GM23338 (cell line): ENCODE data around the gene TNFAIP8L1. TPM values are rescaled to one million over a fixed set of nuclear protein-coding genes. Genes with fewer than 3 reads are reported as not detected.

Experiments used
- ATAC-seq: fragments of 200-7000 bp; cut with Tn5 transposase; 3 replicates; pipeline ENCODE4 v1.9.1; 2020
- DNase-seq: peaks from one replicate; pipeline ENCODE4 v3.0.0-alpha.2; 2015; ENCODE audit warnings: low spot score
- H2AFZ ChIP-seq: fragments of 200-600 bp; sonication (generic); 2 replicates; pipeline ENCODE4 v1.8.0; 2016; ENCODE audit warnings: antibody characterized with exemption, mild to moderate bottlenecking, moderate library complexity
- H3F3A ChIP-seq: fragments of 200-600 bp; sonication (generic); replicated peaks from 2 replicates; pipeline ENCODE4 v1.8.0; 2017; ENCODE audit warnings: antibody characterized with exemption, mixed run types, low read depth
- H3K27ac ChIP-seq: fragments of 200-600 bp; sonication (generic); 2 replicates; pipeline ENCODE4 v1.6.1; 2016; ENCODE audit warnings: low read depth
- H3K27me3 ChIP-seq: fragments of 200-600 bp; sonication (generic); 2 replicates; pipeline ENCODE4 v1.8.0; 2016; ENCODE audit warnings: mild to moderate bottlenecking, mixed run types, moderate library complexity; ENCODE audit not compliant: insufficient read depth
- H3K36me3 ChIP-seq: fragments of 200-600 bp; sonication (generic); 2 replicates; pipeline ENCODE4 v1.8.0; 2016; ENCODE audit warnings: mild to moderate bottlenecking; ENCODE audit not compliant: insufficient read depth
- H3K4me1 ChIP-seq: fragments of 200-600 bp; sonication (generic); 2 replicates; pipeline ENCODE4 v1.8.0; 2016; ENCODE audit warnings: mild to moderate bottlenecking, moderate library complexity; ENCODE audit not compliant: insufficient read depth
- H3K4me2 ChIP-seq: fragments of 200-600 bp; sonication (generic); 2 replicates; pipeline ENCODE4 v1.7.1; 2017; ENCODE audit warnings: mixed run types
- H3K4me3 ChIP-seq: fragments of 200-600 bp; sonication (generic); 2 replicates; pipeline ENCODE4 v1.6.1; 2016; ENCODE audit warnings: mixed run types
- H3K79me2 ChIP-seq: fragments of 200-600 bp; sonication (generic); replicated peaks from 2 replicates; pipeline ENCODE4 v1.8.0; 2017; ENCODE audit warnings: mild to moderate bottlenecking; ENCODE audit not compliant: insufficient read depth
- H3K9me2 ChIP-seq: fragments of 200-600 bp; sonication (generic); 2 replicates; pipeline ENCODE4 v1.8.0; 2017; ENCODE audit not compliant: insufficient read depth
- H4K20me1 ChIP-seq: fragments of 200-600 bp; sonication (generic); replicated peaks from 2 replicates; pipeline ENCODE4 v1.8.0; 2017; ENCODE audit warnings: mild to moderate bottlenecking; ENCODE audit not compliant: insufficient read depth
- H3K27ac Mint-ChIP-seq: 2 replicates; pipeline ENCODE4 v1.8.0; 2020; ENCODE audit warnings: inconsistent platforms, mild to moderate bottlenecking, moderate library complexity, mixed read lengths
- H3K27me3 Mint-ChIP-seq: 3 replicates; pipeline ENCODE4 v1.8.0; 2022; ENCODE audit warnings: low read depth, mild to moderate bottlenecking, moderate library complexity, mixed read lengths, inconsistent platforms; ENCODE audit not compliant: insufficient read depth, poor library complexity
- H3K36me3 Mint-ChIP-seq: 3 replicates; pipeline ENCODE4 v1.8.0; 2021; ENCODE audit warnings: low read depth, mild to moderate bottlenecking, inconsistent platforms, moderate library complexity, mixed read lengths
- H3K4me1 Mint-ChIP-seq: 3 replicates; pipeline ENCODE4 v1.8.0; 2020; ENCODE audit warnings: mild to moderate bottlenecking, inconsistent platforms, mixed read lengths
- H3K4me3 Mint-ChIP-seq: 3 replicates; pipeline ENCODE4 v1.8.0; 2021; ENCODE audit warnings: moderate library complexity, mild to moderate bottlenecking, inconsistent platforms, mixed read lengths
- H3K9me3 Mint-ChIP-seq: 3 replicates; pipeline ENCODE4 v1.8.0; 2020; ENCODE audit warnings: moderate library complexity, mild to moderate bottlenecking, inconsistent platforms, mixed read lengths
- CREB1 ChIP-seq: fragments of 250-450 bp; sonication (Bioruptor Pico); IDR thresholded peaks from 2 replicates; pipeline ENCODE4 v1.5.0; 2020; ENCODE audit warnings: low read depth, mild to moderate bottlenecking, moderate library complexity
- CTCF ChIP-seq, 2 experiments: fragments of 200-600 bp in 1 of 2; sonication (generic) in 1 of 2; conservative IDR thresholded peaks; 2 replicates each; pipeline versions ENCODE4 v1.5.1 to v1.6.1; 2016 to 2017; ENCODE audit warnings: antibody characterized with exemption in 2 of 2, low read depth in 2 of 2, mild to moderate bottlenecking in 2 of 2, moderate library complexity in 1 of 2
- ETS1 ChIP-seq: IDR thresholded peaks from 2 replicates; pipeline ENCODE4 v1.6.1; 2016; ENCODE audit warnings: antibody characterized with exemption
- EZH2 ChIP-seq: fragments of 200-600 bp; sonication (generic); IDR thresholded peaks from one replicate; pipeline ENCODE4 v1.8.0; 2017; ENCODE audit warnings: antibody characterized with exemption, mild to moderate bottlenecking, low read depth; ENCODE audit not compliant: unreplicated experiment
- EZH2phosphoT487 ChIP-seq: fragments of 200-600 bp; sonication (generic); IDR thresholded peaks from one replicate; pipeline ENCODE4 v1.8.1; 2018; ENCODE audit warnings: antibody characterized with exemption; ENCODE audit not compliant: unreplicated experiment
- JUNB ChIP-seq: IDR thresholded peaks from one replicate; pipeline ENCODE4 v1.6.1; 2016; ENCODE audit warnings: antibody characterized with exemption; ENCODE audit not compliant: unreplicated experiment
- NANOG ChIP-seq: IDR thresholded peaks from 2 replicates; pipeline ENCODE4 v1.6.1; 2016; ENCODE audit warnings: antibody characterized with exemption, borderline replicate concordance
- POLR2AphosphoS5 ChIP-seq: IDR thresholded peaks from 2 replicates; pipeline ENCODE4 v1.6.1; 2016; ENCODE audit warnings: antibody characterized with exemption, low read depth
- REST ChIP-seq: IDR thresholded peaks from one replicate; pipeline ENCODE4 v1.6.1; 2018; ENCODE audit warnings: antibody characterized with exemption; ENCODE audit not compliant: unreplicated experiment
- STAT1 ChIP-seq: IDR thresholded peaks from one replicate; pipeline ENCODE4 v1.6.1; 2016; ENCODE audit warnings: antibody characterized with exemption; ENCODE audit not compliant: unreplicated experiment
- ZNF114 ChIP-seq: fragments of 250-450 bp; sonication (Bioruptor Pico); IDR thresholded peaks from 2 replicates; pipeline ENCODE4 v1.5.0; 2020; ENCODE audit warnings: mild to moderate bottlenecking, moderate library complexity
- ZNF331 ChIP-seq: fragments of 250-450 bp; sonication (Bioruptor Pico); IDR thresholded peaks from 2 replicates; pipeline ENCODE4 v1.5.0; 2020; ENCODE audit warnings: low read depth, mild to moderate bottlenecking, moderate library complexity
- ZNF462 ChIP-seq: fragments of 250-450 bp; sonication (Bioruptor Pico); IDR thresholded peaks from 2 replicates; pipeline ENCODE4 v1.5.0; 2020; ENCODE audit warnings: mild to moderate bottlenecking, moderate library complexity
- polyA plus RNA-seq: library from polyadenylated mRNA; unstranded; fragments of >200 nt; fragmentation: Nextera tagmentation; extraction: Ambion mirVana; gene quantifications from 2 replicates; pipeline ENCODE4 v1.2.1, GENCODE V29; 2016
- total RNA-seq: library from RNA; depleted of rRNA; stranded (reverse); fragments of >200 nt; shearing (Covaris generic); gene quantifications from 2 replicates; pipeline ENCODE4 v1.2.3, GENCODE V29; 2014

TNFAIP8L1 gene
- total and polyA plus RNA-seq, 2 experiments from 2014 or later: 2.7 to 4.1 TPM

GRCh38 chr19:4593409-4593851 lies 45.9 kb upstream of the TNFAIP8L1 start:
- H3K27me3 ChIP-seq: peaks cover 22% of the 10 kb centered on the region
- TF ChIP-seq NANOG (no peak), POLR2AphosphoS5 (no peak), STAT1 (no peak), REST (no peak), JUNB (no peak), CTCF (conservative IDR thresholded peaks at IDR 0.05; ENCODE audit: low read depth in 2 of 2) (no peak), EZH2 (no peak), ZNF462 (CRISPR knock-in tag) (no peak), ETS1 (no peak), EZH2phosphoT487 (no peak), ZNF114 (CRISPR knock-in tag) (no peak), CREB1 (CRISPR knock-in tag) (no peak), ZNF331 (no peak)
- H3K79me2 ChIP-seq: no peaks in the 10 kb centered on the region
- no peak overlapping the region for H3K27ac ChIP-seq
- DNase-seq (no peak), ATAC-seq (no peak)
- H3K9me2 ChIP-seq: no peaks in the 10 kb centered on the region
- no peaks in the 10 kb centered on the region for H3K9me3 Mint-ChIP-seq
- no peak overlapping the region for H3K27ac Mint-ChIP-seq
- H3K4me3 ChIP-seq: no peak overlapping the region
- peaks cover 8% of the 10 kb centered on the region; the same call in 1 of the 2 replicates for H3F3A ChIP-seq
- no peaks in the 10 kb centered on the region for H3K36me3 Mint-ChIP-seq
- H3K4me1 Mint-ChIP-seq: peaks cover 15% of the 10 kb centered on the region
- peaks cover 19% of the 10 kb centered on the region for H3K27me3 Mint-ChIP-seq
- H3K36me3 ChIP-seq: no peaks in the 10 kb centered on the region
- 0 out of 2 replicates have a peak, but pooled peaks cover 4% of the 10 kb centered on the region for H3K4me1 ChIP-seq
- no peak overlapping the region for H3K4me3 Mint-ChIP-seq
- no peak overlapping the region for H2AFZ ChIP-seq
- no peaks in the 10 kb centered on the region for H4K20me1 ChIP-seq
- no peak overlapping the region for H3K4me2 ChIP-seq
